B cell (primary cell): Measurements from ENCODE around the gene DAP.

ENCODE experiments used
- CTCF ChIP-seq: fragments of 200-600 bp; IDR thresholded peaks from one replicate; pipeline ENCODE4 v1.8.0; 2022; ENCODE audit warnings: antibody characterized with exemption, mild to moderate bottlenecking
- EZH2 ChIP-seq: IDR thresholded peaks from 2 replicates; pipeline ENCODE4 v1.6.1; 2012; ENCODE audit warnings: borderline replicate concordance, low read depth, mild to moderate bottlenecking, moderate library complexity, low read length; ENCODE audit not compliant: insufficient read depth, poor library complexity, severe bottlenecking

DNA sequence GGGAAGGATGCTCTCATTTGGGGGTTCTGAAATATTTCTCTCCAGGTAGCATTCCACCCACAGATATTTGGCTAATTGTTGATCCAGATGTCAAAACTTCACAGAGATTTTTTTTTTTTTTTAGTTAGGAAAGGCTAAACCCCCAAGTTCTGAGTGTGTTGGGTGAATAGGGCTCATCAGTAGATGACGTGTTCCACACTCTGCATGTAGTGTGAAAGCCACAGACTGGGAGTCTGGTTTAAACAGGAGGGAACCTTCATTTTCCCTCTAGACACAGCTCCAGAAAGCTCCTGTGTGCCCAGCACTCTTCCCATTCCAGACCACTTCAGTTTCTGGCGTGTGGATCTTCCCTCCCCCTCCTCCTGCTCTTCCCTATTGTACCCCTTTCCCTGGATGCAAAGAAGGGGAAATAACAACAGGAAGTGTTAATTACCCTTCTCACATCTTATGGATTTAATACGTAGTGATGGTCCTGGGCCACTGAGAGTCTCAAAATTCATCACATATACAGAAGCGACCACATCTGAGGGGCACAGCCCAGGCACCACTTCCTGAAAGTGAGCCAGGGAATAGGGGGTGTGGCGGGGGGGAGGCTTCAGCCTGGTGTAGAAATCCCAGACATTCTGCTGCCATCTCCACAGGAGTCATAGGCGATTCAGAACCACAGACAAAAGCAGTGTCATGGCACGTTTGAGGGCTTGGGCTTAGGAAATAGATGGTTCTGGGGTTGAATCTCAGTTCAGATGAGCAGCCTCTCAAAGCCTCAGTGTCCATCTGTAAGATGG is 65.1 kb downstream of the DAP start:
- TF ChIP-seq EZH2, result no peak
- TF ChIP-seq CTCF, result no peak
